ENCODE data around the gene RUNX1. TPM values are rescaled to one million over a fixed set of nuclear protein-coding genes. Genes with fewer than 3 reads are reported as not detected.
A peak's percentile ranks its signal among the peaks of the same experiment; 100 is the strongest.

RUNX1 gene
- polyA plus RNA-seq, 6 donors from 2014 or later = 8.8 to 20.7 (median 14.6) TPM

DNA sequence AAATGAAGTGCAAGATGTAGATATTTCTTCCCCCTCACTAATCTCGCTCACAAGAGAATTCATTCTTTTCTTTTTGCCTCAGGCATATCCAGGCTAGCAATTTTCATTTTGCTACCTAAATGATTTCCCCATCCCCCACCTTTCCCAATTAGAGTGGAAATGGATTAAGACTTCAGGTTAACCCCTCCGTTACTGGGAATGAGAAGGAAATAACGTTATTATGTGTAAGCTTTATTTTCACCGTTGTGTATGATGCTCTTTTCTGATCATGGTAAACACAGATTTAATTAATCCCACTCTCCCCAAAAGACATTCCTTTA is 143.9 kb downstream of the RUNX1 start:
- Mint-ChIP-seq H3K27ac (peak overlapping the region in 1 of 6 donors; percentile 17), H3K4me3 (peak overlapping the region in 1 of 8 donors; percentile 26), H3K27me3 (no peaks in the 10 kb centered on the region), H3K9me3 (no peaks in the 10 kb centered on the region), H3K36me3 (peaks cover 0 to 5% of the 10 kb centered on the region in 2 donors), H3K4me1 (peaks cover 32 to 39% (median 36%) of the 10 kb centered on the region in 3 donors)
- DNase-seq (no peak), ATAC-seq (ENCODE audit: low read depth in 2 of 2) (no peak)

DNA sequence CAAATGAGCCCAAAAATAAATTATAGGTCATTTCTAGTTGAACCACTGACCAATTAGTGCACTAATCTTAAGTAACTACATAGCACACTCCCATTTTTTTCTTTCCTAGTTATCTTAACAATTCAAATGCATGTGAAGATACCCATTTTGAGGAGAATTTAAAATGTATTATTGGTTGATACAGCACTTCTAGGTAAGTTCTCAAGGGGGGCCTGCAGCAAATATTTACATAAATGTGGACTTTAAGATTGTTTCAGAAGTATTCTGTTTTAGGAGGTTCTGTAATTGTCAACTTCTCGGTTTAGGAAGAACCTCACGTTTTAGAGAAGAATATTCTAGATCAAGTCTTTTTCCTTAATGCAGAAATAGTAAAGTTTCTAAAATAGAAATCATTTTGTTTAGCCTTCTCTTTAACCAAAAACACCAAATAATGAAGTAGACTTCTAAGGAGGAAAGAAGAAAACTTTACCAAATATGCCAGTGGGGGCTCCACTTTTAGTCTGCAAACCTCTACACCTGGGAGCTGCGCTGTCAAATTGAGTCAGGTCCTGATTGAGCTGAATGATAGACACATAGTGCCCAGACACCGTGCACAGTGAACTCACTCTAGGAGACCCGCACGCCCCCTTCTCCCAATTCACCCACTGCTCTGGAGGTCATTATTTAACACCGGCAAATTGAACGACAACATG is 144.4 kb downstream of the RUNX1 start:
- H3K36me3 Mint-ChIP-seq = peaks cover 0 to 5% of the 10 kb centered on the region in 2 donors
- no peak for ATAC-seq (ENCODE audit: low read depth in 2 of 2)
- peak overlapping the region in 1 of 6 donors; percentile 17 for H3K27ac Mint-ChIP-seq

DNA sequence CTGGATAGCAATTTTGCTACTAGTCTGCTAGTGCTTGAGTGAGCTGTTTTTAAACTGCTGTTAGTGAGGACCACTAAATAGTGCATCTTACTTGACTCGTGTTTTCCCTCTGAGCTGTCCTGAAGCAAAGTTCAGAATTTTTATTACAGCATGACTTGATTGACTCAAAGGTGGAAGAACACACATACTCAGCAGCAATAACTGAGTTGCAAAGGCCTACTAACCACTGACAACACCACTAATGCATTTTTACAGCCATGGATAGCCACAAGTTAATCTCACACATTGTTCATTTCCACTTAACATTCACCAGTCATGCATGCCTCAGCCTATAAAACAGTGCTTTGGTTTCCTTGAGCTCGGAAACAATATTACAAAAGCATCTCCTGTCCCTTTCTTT is 148.7 kb downstream of the RUNX1 start:
- DNase-seq = no peak
- Mint-ChIP-seq H3K36me3 (peaks cover 10 to 16% of the 10 kb centered on the region in 2 donors), H3K4me3 (no peak overlapping the region), H3K27me3 (no peaks in the 10 kb centered on the region), H3K27ac (no peak overlapping the region), H3K4me1 (peaks cover 2 to 12% (median 7%) of the 10 kb centered on the region in 3 donors), H3K9me3 (peaks cover 0 to 13% (median 10%) of the 10 kb centered on the region in 7 donors)
- no peak for ATAC-seq (ENCODE audit: low read depth in 2 of 2)

More for the DNA sequence above, 144.4 kb downstream of the RUNX1 start:
- peaks cover 27 to 34% (median 31%) of the 10 kb centered on the region in 3 donors for H3K4me1 Mint-ChIP-seq
- no peaks in the 10 kb centered on the region for H3K27me3 Mint-ChIP-seq
- DNase-seq = no peak
- H3K9me3 Mint-ChIP-seq = no peaks in the 10 kb centered on the region
- H3K4me3 Mint-ChIP-seq = peak overlapping the region in 1 of 8 donors; percentile 26

DNA sequence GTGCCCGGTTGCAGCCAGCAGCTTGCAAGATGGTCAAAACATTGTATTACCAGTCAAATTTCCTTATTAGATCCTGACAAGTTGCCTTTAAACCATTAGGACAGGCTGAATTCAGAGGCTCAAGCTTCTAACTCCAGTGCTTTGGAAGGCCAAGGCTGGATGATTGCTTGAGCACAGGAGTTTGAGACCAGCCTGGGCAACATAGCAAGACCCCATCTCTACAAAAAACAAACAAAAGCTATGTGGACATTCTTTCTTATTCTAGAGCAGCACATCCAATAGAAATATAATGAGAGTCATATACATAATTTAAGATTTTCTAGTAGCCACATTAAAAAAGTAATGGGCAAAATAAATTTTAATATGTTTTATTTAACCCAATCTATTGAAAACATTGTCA is 149.3 kb downstream of the RUNX1 start:
- Mint-ChIP-seq H3K36me3 (peaks cover 10 to 16% of the 10 kb centered on the region in 2 donors), H3K27ac (no peak overlapping the region), H3K4me3 (no peak overlapping the region), H3K27me3 (no peaks in the 10 kb centered on the region), H3K4me1 (peaks cover 5 to 15% (median 6%) of the 10 kb centered on the region in 3 donors), H3K9me3 (peaks cover 0 to 13% (median 10%) of the 10 kb centered on the region in 7 donors)
- no peak for ATAC-seq (ENCODE audit: low read depth in 2 of 2)
- no peak for DNase-seq

DNA sequence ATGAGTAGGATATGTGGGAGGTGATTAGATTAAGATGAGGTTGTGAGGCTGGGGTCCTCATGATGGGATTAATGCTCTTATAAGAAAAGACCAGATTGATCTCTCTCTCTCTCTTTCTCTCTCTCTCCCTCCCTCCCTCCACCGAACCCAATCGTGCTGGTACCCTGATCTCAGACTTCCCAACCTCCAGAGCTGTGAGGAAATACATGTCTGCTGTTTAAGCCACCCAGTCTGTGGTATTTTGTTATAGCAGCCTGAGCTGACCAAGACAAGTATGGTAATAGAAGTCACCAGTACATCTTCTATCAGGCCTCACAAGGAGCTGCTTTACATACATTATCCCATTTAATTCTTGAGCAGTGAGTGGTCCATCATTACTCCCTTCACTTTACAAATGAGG is 149.8 kb downstream of the RUNX1 start:
- H3K27ac Mint-ChIP-seq = peak overlapping the region in 1 of 6 donors; percentile 52
- H3K9me3 Mint-ChIP-seq = peaks cover 0 to 13% (median 10%) of the 10 kb centered on the region in 7 donors
- DNase-seq (no peak), ATAC-seq (ENCODE audit: low read depth in 2 of 2) (no peak)
- peaks cover 5 to 15% (median 11%) of the 10 kb centered on the region in 3 donors for H3K4me1 Mint-ChIP-seq
- peaks cover 10 to 16% of the 10 kb centered on the region in 2 donors for H3K36me3 Mint-ChIP-seq
- no peak overlapping the region for H3K4me3 Mint-ChIP-seq
- H3K27me3 Mint-ChIP-seq = no peaks in the 10 kb centered on the region

DNA sequence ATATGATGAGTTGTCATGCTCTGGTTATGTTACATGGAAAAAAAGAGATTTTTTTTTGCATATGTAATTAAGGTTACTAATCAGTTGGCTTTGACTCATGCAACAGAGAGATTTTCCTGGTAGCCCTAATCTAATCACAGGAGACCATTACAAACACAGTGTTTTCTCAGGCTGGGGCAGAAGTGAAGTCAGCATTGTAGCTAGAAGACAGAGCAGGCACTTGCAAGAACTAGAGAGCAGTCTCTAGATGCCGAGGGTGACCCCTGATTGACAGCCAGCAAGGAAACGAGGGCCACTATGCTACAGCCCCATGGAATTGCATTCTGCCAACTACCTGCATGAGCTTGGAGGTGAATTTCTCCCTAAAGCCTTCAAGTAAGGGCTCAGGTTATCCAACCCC is 151.3 kb downstream of the RUNX1 start:
- ATAC-seq (ENCODE audit: low read depth in 2 of 2) = no peak
- Mint-ChIP-seq H3K27ac (peak overlapping the region in 1 of 6 donors; percentile 19), H3K27me3 (no peaks in the 10 kb centered on the region), H3K36me3 (peaks cover 10 to 16% of the 10 kb centered on the region in 2 donors), H3K9me3 (peaks cover 0 to 13% (median 10%) of the 10 kb centered on the region in 7 donors), H3K4me1 (peaks cover 11 to 18% (median 16%) of the 10 kb centered on the region in 3 donors), H3K4me3 (no peak overlapping the region)
- no peak for DNase-seq

DNA sequence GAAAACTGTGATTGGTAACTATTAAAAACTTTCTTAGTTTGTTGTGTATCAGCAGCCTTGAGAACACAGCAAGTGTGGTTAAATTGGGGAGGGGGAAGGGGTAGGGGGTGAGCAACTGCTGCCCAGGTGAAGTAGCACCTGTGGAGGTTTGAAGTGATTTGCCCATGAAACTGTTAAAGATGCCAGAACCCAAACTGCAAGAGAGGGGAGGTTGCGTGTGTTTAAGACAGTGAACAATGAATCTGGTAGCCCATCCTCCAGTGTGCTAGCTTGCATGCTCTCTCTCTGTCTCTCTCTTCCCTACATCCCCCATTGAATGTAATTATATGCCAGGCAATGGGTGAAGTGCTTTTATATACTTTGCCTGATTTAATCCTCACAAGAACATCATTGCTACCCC is 154.7 kb downstream of the RUNX1 start:
- Mint-ChIP-seq H3K4me3 (no peak overlapping the region), H3K9me3 (peaks cover 0 to 13% (median 10%) of the 10 kb centered on the region in 7 donors), H3K4me1 (peaks cover 18 to 26% (median 24%) of the 10 kb centered on the region in 3 donors), H3K36me3 (peaks cover 5 to 16% of the 10 kb centered on the region in 2 donors), H3K27ac (peak overlapping the region in 2 of 6 donors; percentile 9 to 54), H3K27me3 (no peaks in the 10 kb centered on the region)
- DNase-seq = no peak
- ATAC-seq (ENCODE audit: low read depth in 2 of 2) = no peak

DNA sequence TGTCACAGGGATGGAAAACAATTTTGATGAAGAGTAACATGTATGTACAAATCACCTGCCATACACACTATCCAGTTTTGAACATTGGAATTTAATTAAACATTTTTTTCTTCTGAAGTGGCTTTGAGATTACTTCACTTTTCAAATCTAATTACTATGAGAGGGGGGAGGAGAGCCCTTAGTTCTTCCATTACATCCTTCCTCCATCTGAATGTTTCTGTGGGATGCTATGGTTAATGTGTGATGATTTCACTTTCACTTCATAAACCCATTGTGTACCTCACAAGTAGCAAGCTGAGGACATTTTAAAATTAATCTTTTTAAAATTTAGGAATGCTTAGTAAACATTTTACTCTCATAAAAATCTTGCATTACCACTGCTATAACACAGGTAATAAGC is 156.9 kb downstream of the RUNX1 start:
- no peaks in the 10 kb centered on the region for H3K27me3 Mint-ChIP-seq
- peak overlapping the region in 2 of 8 donors; percentile 74 to 92 for H3K4me3 Mint-ChIP-seq
- peaks cover 27 to 38% (median 36%) of the 10 kb centered on the region in 3 donors for H3K4me1 Mint-ChIP-seq
- no peak for DNase-seq
- H3K9me3 Mint-ChIP-seq = peaks cover 0 to 2% (median 0%) of the 10 kb centered on the region in 7 donors
- no peak for ATAC-seq (ENCODE audit: low read depth in 2 of 2)
- H3K27ac Mint-ChIP-seq = peak overlapping the region in 2 of 6 donors; percentile 10 to 54
- peaks cover 6 to 9% of the 10 kb centered on the region in 2 donors for H3K36me3 Mint-ChIP-seq

DNA sequence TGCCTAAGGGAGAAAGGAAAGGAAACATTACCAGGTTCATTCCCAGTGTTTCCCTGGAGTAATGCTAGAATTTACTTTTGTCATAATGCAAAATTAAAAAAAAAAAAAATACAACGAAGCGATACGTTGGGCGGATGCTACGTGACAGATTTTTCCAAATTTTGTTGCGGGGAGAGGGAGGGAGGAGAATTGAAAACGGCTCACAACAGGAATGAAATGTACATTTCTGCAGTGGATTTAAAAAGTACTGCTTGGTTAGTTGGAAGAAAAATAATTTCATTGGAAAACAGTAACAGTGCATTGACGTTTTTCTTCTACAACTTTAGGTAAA is 157.5 kb downstream of the RUNX1 start:
- Mint-ChIP-seq H3K27ac (peak overlapping the region in 3 of 6 donors; percentile 63 to 92 (median 79)), H3K36me3 (peaks cover 3 to 6% of the 10 kb centered on the region in 2 donors), H3K4me3 (peak overlapping the region in 5 of 8 donors; percentile 74 to 92 (median 82)), H3K9me3 (peaks cover 0 to under 1% (median 0%) of the 10 kb centered on the region in 7 donors), H3K27me3 (no peaks in the 10 kb centered on the region), H3K4me1 (peaks cover 28 to 43% (median 37%) of the 10 kb centered on the region in 3 donors)
- DNase-seq = no peak
- no peak for ATAC-seq (ENCODE audit: low read depth in 2 of 2)

DNA sequence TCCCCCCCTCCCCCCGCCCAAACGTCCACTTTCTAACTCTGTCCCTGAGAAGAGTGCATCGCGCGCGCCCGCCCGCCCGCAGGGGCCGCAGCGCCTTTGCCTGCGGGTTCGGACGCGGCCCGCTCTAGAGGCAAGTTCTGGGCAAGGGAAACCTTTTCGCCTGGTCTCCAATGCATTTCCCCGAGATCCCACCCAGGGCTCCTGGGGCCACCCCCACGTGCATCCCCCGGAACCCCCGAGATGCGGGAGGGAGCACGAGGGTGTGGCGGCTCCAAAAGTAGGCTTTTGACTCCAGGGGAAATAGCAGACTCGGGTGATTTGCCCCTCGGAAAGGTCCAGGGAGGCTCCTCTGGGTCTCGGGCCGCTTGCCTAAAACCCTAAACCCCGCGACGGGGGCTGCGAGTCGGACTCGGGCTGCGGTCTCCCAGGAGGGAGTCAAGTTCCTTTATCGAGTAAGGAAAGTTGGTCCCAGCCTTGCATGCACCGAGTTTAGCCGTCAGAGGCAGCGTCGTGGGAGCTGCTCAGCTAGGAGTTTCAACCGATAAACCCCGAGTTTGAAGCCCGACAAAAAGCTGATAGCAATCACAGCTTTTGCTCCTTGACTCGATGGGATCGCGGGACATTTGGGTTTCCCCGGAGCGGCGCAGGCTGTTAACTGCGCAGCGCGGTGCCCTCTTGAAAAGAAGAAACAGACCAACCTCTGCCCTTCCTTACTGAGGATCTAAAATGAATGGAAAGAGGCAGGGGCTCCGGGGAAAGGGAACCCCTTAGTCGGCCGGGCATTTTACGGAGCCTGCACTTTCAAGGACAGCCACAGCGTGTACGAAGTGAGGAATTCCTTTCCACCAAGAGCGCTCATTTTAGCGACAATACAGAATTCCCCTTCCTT is 158.1 kb downstream of the RUNX1 start:
- no peak for ATAC-seq (ENCODE audit: low read depth in 2 of 2)
- no peaks in the 10 kb centered on the region for H3K27me3 Mint-ChIP-seq
- H3K9me3 Mint-ChIP-seq = no peaks in the 10 kb centered on the region
- peak overlapping the region in 5 of 6 donors; percentile 22 to 92 (median 67) for H3K27ac Mint-ChIP-seq
- no peak for DNase-seq
- peak overlapping the region; percentile 74 to 92 (median 88) for H3K4me3 Mint-ChIP-seq
- peaks cover 26 to 46% (median 43%) of the 10 kb centered on the region in 3 donors for H3K4me1 Mint-ChIP-seq
- H3K36me3 Mint-ChIP-seq = peaks cover 0 to 6% of the 10 kb centered on the region in 2 donors

DNA sequence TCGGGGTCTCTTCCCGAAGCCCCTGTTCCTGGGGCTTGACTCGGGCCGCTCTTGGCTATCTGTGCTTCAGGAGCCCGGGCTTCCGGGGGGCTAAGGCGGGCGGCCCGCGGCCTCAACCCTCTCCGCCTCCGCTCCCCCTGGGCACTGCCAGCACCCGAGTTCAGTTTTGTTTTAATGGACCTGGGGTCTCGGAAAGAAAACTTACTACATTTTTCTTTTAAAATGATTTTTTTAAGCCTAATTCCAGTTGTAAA is 158.7 kb downstream of the RUNX1 start:
- H3K9me3 Mint-ChIP-seq = no peaks in the 10 kb centered on the region
- H3K27ac Mint-ChIP-seq = peak overlapping the region in 2 of 6 donors; percentile 63 to 92
- peaks cover 20 to 48% (median 45%) of the 10 kb centered on the region in 3 donors for H3K4me1 Mint-ChIP-seq
- H3K4me3 Mint-ChIP-seq = peak overlapping the region; percentile 35 to 92 (median 86)
- ATAC-seq (ENCODE audit: low read depth in 2 of 2) = no peak
- H3K36me3 Mint-ChIP-seq = peaks cover 0 to 6% of the 10 kb centered on the region in 2 donors
- H3K27me3 Mint-ChIP-seq = no peaks in the 10 kb centered on the region
- DNase-seq = no peak

DNA sequence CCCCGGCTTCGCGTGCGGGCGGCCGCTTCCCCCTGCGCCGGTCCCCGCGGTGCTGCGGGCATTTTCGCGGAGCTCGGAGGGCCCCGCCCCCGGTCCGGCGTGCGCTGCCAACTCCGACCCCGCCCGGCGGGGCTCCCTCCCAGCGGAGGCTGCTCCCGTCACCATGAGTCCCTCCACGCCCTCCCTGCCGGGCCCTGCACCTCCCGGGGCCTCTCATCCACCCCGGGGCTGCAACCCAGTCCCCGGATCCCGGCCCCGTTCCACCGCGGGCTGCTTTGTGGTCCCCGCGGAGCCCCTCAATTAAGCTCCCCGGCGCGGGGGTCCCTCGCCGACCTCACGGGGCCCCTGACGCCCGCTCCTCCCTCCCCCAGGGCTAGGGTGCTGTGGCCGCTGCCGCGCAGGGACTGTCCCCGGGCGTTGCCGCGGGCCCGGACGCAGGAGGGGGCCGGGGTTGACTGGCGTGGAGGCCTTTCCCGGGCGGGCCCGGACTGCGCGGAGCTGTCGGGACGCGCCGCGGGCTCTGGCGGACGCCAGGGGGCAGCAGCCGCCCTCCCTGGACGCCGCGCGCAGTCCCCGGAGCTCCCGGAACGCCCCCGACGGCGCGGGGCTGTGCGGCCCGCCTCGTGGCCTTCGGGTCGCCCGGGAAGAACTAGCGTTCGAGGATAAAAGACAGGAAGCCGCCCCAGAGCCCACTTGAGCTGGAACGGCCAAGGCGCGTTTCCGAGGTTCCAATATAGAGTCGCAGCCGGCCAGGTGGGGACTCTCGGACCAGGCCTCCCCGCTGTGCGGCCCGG is 159.2 kb downstream of the RUNX1 start:
- H3K27me3 Mint-ChIP-seq = no peaks in the 10 kb centered on the region
- peak; percentile 78 for DNase-seq
- H3K4me3 Mint-ChIP-seq = peak overlapping the region; percentile 74 to 92 (median 86)
- H3K4me1 Mint-ChIP-seq = peaks cover 16 to 47% (median 44%) of the 10 kb centered on the region in 3 donors
- H3K36me3 Mint-ChIP-seq = peaks cover 0 to 6% of the 10 kb centered on the region in 2 donors
- peak overlapping the region in 3 of 6 donors; percentile 50 to 92 (median 63) for H3K27ac Mint-ChIP-seq
- peak; percentile 55 to 60 for ATAC-seq (ENCODE audit: low read depth in 2 of 2)
- no peaks in the 10 kb centered on the region for H3K9me3 Mint-ChIP-seq

DNA sequence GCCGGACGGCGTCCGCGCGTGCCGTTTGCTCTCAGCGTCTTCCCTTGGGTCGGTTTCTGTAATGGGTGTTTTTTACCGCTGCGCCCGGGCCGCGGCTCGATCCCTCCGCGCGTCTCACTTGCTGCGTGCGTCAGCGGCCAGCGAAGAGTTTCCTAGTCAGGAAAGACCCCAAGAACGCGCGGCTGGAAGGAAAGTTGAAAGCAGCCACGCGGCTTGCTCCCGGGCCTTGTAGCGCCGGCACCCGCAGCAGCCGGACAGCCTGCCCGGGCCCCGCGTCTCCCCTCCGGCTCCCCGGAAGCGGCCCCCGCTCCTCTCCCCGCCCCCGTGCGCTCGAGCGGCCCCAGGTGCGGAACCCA is 159.8 kb downstream of the RUNX1 start:
- Mint-ChIP-seq H3K4me3 (peak overlapping the region; percentile 88 to 96 (median 91)), H3K36me3 (peaks cover 0 to 6% of the 10 kb centered on the region in 2 donors), H3K9me3 (no peaks in the 10 kb centered on the region), H3K27me3 (no peaks in the 10 kb centered on the region), H3K27ac (peak overlapping the region; percentile 90 to 97 (median 96)), H3K4me1 (peaks cover 16 to 51% (median 42%) of the 10 kb centered on the region in 3 donors)
- DNase-seq (no peak), ATAC-seq (ENCODE audit: low read depth in 2 of 2) (peak; percentile 6 to 17)

All from naive B cell (primary cell).